ENCODE results near the gene LINGO3. TPM values are rescaled to one million over a fixed set of nuclear protein-coding genes. Genes with fewer than 3 reads are reported as not detected.

LINGO3 gene
- total and polyA plus RNA-seq, 2 of the 8 experiments (the other 6 are each of a cell fraction or from before 2014, with no cell fraction given) = 0.59 TPM; not detected in 1

DNA sequence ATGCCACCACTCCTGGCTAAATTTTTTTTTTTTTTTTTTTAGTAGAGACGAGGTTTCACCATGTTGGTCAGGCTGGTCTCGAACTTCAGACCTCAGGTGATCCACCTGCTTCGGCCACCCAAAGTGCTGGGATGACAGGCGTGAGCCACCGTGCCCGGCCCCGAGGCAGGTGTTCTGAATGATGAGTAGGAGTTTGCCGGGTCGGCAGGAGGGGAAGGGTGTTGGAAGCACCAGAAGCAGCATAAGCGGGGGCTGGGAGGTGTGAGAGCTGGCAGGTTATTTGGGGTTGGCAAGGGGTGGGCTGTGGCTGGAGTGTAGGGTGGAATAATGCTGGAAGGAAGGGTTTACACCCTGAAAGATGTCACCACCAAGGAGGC lies 22.3 kb upstream of the LINGO3 start:
- Histone ChIP-seq H3K36me3 (ENCODE audit: control insufficient read depth in 2 of 4, insufficient read depth in 4 of 4, low read length in 3 of 4) (peaks cover 0 to 4% (median under 1%) of the 10 kb centered on the region in 4 experiments; a peak in 3 of 8 replicates), H2BK12ac (ENCODE audit: low read depth, low read length) (no peak overlapping the region), H3K4me2 (ENCODE audit: insufficient read depth in 1 of 2, low read depth in 2 of 2, low read length in 2 of 2) (peak overlapping the region in 1 of 2 experiments; percentile 35; a peak in 1 of 4 replicates), H3K4me3 (ENCODE audit: extremely low read depth in 1 of 4, insufficient read depth in 2 of 4, low read depth in 3 of 4, low read length in 4 of 4) (no peak overlapping the region), H3K9me3 (ENCODE audit: insufficient read depth in 2 of 2, low read depth in 1 of 2, low read length in 1 of 2) (peaks cover 0 to under 1% of the 10 kb centered on the region in 2 experiments; a peak in 1 of 4 replicates), H4K91ac (replicated peaks; ENCODE audit: insufficient read length, low read length) (no peak overlapping the region), H3K79me2 (ENCODE audit: control insufficient read depth in 1 of 2, insufficient read depth in 2 of 2, low read length in 2 of 2) (peaks cover 5 to 63% of the 10 kb centered on the region in 2 experiments; a peak in 3 of 4 replicates), H4K20me1 (replicated peaks in 1 of 2; ENCODE audit: control insufficient read depth in 1 of 2, insufficient read depth in 2 of 2, low read length in 2 of 2) (peaks cover 1 to 19% of the 10 kb centered on the region in 2 experiments), H2BK5ac (ENCODE audit: low read depth, low read length) (no peak overlapping the region), H4K8ac (ENCODE audit: extremely low read depth, insufficient read depth, low read length) (no peak overlapping the region), H3K18ac (ENCODE audit: extremely low read depth, low read length) (no peak overlapping the region), H3K56ac (replicated peaks; ENCODE audit: insufficient read length, low read depth, low read length) (no peak overlapping the region), H2BK15ac (ENCODE audit: low read length) (no peak overlapping the region), H4K5ac (ENCODE audit: insufficient read length, low read depth, low read length) (no peak overlapping the region), H2BK120ac (replicated peaks; ENCODE audit: low read depth, low read length) (no peak overlapping the region), H3K23ac (ENCODE audit: insufficient read length) (no peak overlapping the region), H3K27ac (ENCODE audit: low read depth, low read length) (no peak overlapping the region), H2BK20ac (ENCODE audit: low read length) (no peak overlapping the region), H2AK5ac (ENCODE audit: low read depth, low read length) (no peak overlapping the region), H3K79me1 (ENCODE audit: low read depth, low read length) (peaks cover 25% of the 10 kb centered on the region), H2AFZ (ENCODE audit: low read length) (no peak overlapping the region), H3K4ac (replicated peaks; ENCODE audit: insufficient read length, low read depth, low read length) (no peak overlapping the region), H3K4me1 (replicated peaks in 1 of 4; ENCODE audit: control insufficient read depth in 3 of 4, insufficient read depth in 4 of 4, low read length in 3 of 4) (peaks cover 0 to 33% (median 15%) of the 10 kb centered on the region in 4 experiments; a peak in 6 of 7 replicates), H3K23me2 (ENCODE audit: low read depth, low read length) (peaks cover 11% of the 10 kb centered on the region; the same call in 1 of the 2 replicates), H3K14ac (ENCODE audit: insufficient read length) (no peak overlapping the region), H3K27me3 (replicated peaks in 1 of 4; ENCODE audit: control insufficient read depth in 3 of 4, extremely low read depth in 1 of 4, insufficient read depth in 3 of 4, low read length in 3 of 4) (no peaks in the 10 kb centered on the region), H3K9ac (replicated peaks in 1 of 4; ENCODE audit: extremely low read depth in 1 of 4, low read depth in 3 of 4, low read length in 3 of 4) (no peak overlapping the region)
- ChIA-PET CTCF (ENCODE audit: partially characterized antibody) (interaction anchor here (0.7 to 6.3 kb wide), 4 partner anchors 14 to 746 kb away, joined by 3 to 27 read pairs (median 3); no protein-coding TSS in a partner anchor), POLR2A (ENCODE audit: partially characterized antibody) (interaction anchor here (0.6 to 1.3 kb wide), 6 partner anchors 14 to 95 kb away, joined by 3 to 9 read pairs (median 3); no protein-coding TSS in a partner anchor)
- DNase-seq (ENCODE audit: low read depth in 1 of 2, low spot score in 2 of 2) = no peak
- 90% methylated on average over 4 of the region's 10 CpGs; no CpG with 5 or more reads in 1 of the 2 experiments for WGBS, 2 experiments (ENCODE audit: extremely low coverage in 1 of 2, insufficient coverage in 1 of 2, insufficient read length in 1 of 2, insufficient replicate concordance in 2 of 2, low coverage in 1 of 2, low lambda C conversion rate in 2 of 2, missing lambda C conversion rate in 1 of 2)
- no peak for FAIRE-seq
